Endothelial cell of umbilical vein (primary cell): ENCODE results near the gene RTKN. TPM values are rescaled to one million over a fixed set of nuclear protein-coding genes. Genes with fewer than 3 reads are reported as not detected.

Experiments used
- BruUV-seq: library from RNA; stranded (reverse); fragments of 400-500 nt; replicated peaks from 2 replicates; lab custom pipeline; 2021; lab: Mats Ljungman, UMichigan
- CTCF ChIA-PET: fragments of 300-600, 350-600 bp; sonication (Branson Sonifier 250); formaldehyde crosslinking; loops from one replicate; lab custom pipeline; 2021; ENCODE audit warnings: antibody characterized with exemption, inconsistent platforms; lab: Charles Lee
- POLR2A ChIA-PET: fragments of 300-600, 350-600 bp; sonication (Branson Sonifier 250); formaldehyde crosslinking; loops from one replicate; lab custom pipeline; 2021; ENCODE audit warnings: antibody characterized with exemption, inconsistent platforms; lab: Charles Lee
- DNase-seq: peaks from one replicate; pipeline ENCODE4 v3.0.0-alpha.2; 2011; ENCODE audit warnings: low read depth, low spot score
- FAIRE-seq: peaks from 2 replicates; lab custom pipeline; 2011; peaks lifted over from hg19 to GRCh38; lab: Jason Lieb, UNC
- H2AFZ ChIP-seq: 2 replicates; pipeline ENCODE4 v1.6.0; 2012; ENCODE audit warnings: low read depth, low read length, control low read depth, inconsistent platforms
- H3K27ac ChIP-seq: 2 replicates; pipeline ENCODE4 v1.5.1; 2011; ENCODE audit warnings: low read depth, mild to moderate bottlenecking, control low read depth, low read length, moderate library complexity; ENCODE audit not compliant: insufficient read depth
- H3K27me3 ChIP-seq, 2 experiments: 2 replicates each; pipeline versions ENCODE4 v1.6.0 to v1.6.1; 2011; ENCODE audit warnings: low read length in 2 of 2, mixed read lengths in 1 of 2; ENCODE audit not compliant: control insufficient read depth in 2 of 2, insufficient read depth in 2 of 2
- H3K36me3 ChIP-seq, 2 experiments: 2 replicates in 1 of 2; 3 replicates in 1 of 2; pipeline ENCODE4 v1.5.1; 2011; ENCODE audit warnings: low read length in 2 of 2, mild to moderate bottlenecking in 1 of 2, moderate library complexity in 1 of 2; ENCODE audit not compliant: control insufficient read depth in 2 of 2, insufficient read depth in 2 of 2; ENCODE audit errors: extremely low read depth in 1 of 2
- H3K4me1 ChIP-seq: 3 replicates; pipeline ENCODE4 v1.5.1; 2011; ENCODE audit warnings: mild to moderate bottlenecking, low read length; ENCODE audit not compliant: control insufficient read depth, insufficient read depth; ENCODE audit errors: extremely low read depth
- H3K4me2 ChIP-seq: 2 replicates; pipeline ENCODE4 v1.6.1; 2011; ENCODE audit warnings: low read length, control low read depth, mixed read lengths; ENCODE audit not compliant: insufficient read depth
- H3K4me3 ChIP-seq, 3 experiments: fragments of 200-600 bp in 1 of 3; sonication (generic), shearing (Covaris generic) in 1 of 3; replicated peaks in 1 of 3; 2 replicates each; pipeline ENCODE4 v1.5.1; 2011 to 2016; ENCODE audit warnings: control low read depth in 3 of 3, low read length in 3 of 3, mild to moderate bottlenecking in 2 of 3, inconsistent platforms in 1 of 3, low read depth in 1 of 3, moderate library complexity in 1 of 3; ENCODE audit not compliant: insufficient read depth in 1 of 3
- H3K79me2 ChIP-seq: 2 replicates; pipeline ENCODE4 v1.6.0; 2012; ENCODE audit warnings: low read length, inconsistent platforms; ENCODE audit not compliant: control insufficient read depth, insufficient read depth
- H3K9ac ChIP-seq: replicated peaks from 2 replicates; pipeline ENCODE3; 2011; ENCODE audit warnings: low read length, control low read depth; ENCODE audit not compliant: insufficient read depth; ENCODE audit errors: extremely low read depth
- H3K9me1 ChIP-seq: replicated peaks from 3 replicates; pipeline ENCODE4 v1.6.0; 2011; ENCODE audit warnings: mild to moderate bottlenecking, low read length; ENCODE audit not compliant: control insufficient read depth, insufficient read depth; ENCODE audit errors: extremely low read depth
- H3K9me3 ChIP-seq: replicated peaks from 2 replicates; pipeline ENCODE4 v1.5.1; 2012; ENCODE audit warnings: low read length, inconsistent platforms; ENCODE audit not compliant: control insufficient read depth, insufficient read depth
- H4K20me1 ChIP-seq: replicated peaks from 2 replicates; pipeline ENCODE3; 2011; ENCODE audit warnings: mild to moderate bottlenecking, low read length; ENCODE audit not compliant: control insufficient read depth, insufficient read depth; ENCODE audit errors: extremely low read depth
- JUN ChIP-seq: IDR thresholded peaks from 2 replicates; pipeline ENCODE4 v1.6.1; 2011; ENCODE audit warnings: borderline replicate concordance, low read depth; ENCODE audit not compliant: insufficient read length, insufficient read depth
- MYC ChIP-seq: IDR thresholded peaks from one replicate; pipeline ENCODE4 v1.6.1; 2011; ENCODE audit warnings: mild to moderate bottlenecking, low read depth, low read length
- POLR2A ChIP-seq: IDR thresholded peaks from 2 replicates; pipeline ENCODE4 v1.6.1; 2012; ENCODE audit warnings: low read depth, mild to moderate bottlenecking, control low read depth, low read length
- dilution Hi-C: fragments of 300-500 bp; cut with MboI; formaldehyde crosslinking; loops from one replicate; pipeline ENCODE4 v1.15.0; 2019; ENCODE audit warnings: low sequenced_read_pairs; ENCODE audit not compliant: extremely low pct_ligation_motif_present
- intact Hi-C: fragments of 100-400 bp; cut with micrococcal nuclease; formaldehyde crosslinking; loops from one replicate; pipeline ENCODE4 v1.10.0; 2022
- polyA plus RNA-seq, 4 experiments: library from polyadenylated mRNA; depleted of rRNA in 3 of 4; stranded (reverse) in 3 of 4; unstranded in 1 of 4; fragments of >200 nt; gene quantifications; 2 replicates each; pipeline versions ENCODE4 v1.2.1 to v1.2.3, GENCODE V29; 2011 to 2012; ENCODE audit warnings: missing spikeins in 1 of 4
- total RNA-seq: library from RNA; stranded (reverse); gene quantifications from 2 replicates; pipeline ENCODE4 v1.2.3, GENCODE V29; 2021
- TF ChIP-seq, protein P1 (sequence below), 2 donors: IDR thresholded peaks; 1 replicate in 1 of 2; 2 replicates in 1 of 2; pipeline ENCODE4 v1.5.1; 2011; ENCODE audit warnings: low read length in 2 of 2, mild to moderate bottlenecking in 2 of 2, moderate library complexity in 2 of 2, control low read depth in 1 of 2, inconsistent platforms in 1 of 2, low read depth in 1 of 2; ENCODE audit not compliant: insufficient read depth in 1 of 2; ENCODE audit errors: extremely low read depth in 1 of 2

Gene RTKN
- total and polyA plus RNA-seq, 2 donors (not counting 3 experiments of a cell fraction or from before 2014, with no cell fraction given), result 20.0 to 20.7 TPM

DNA sequence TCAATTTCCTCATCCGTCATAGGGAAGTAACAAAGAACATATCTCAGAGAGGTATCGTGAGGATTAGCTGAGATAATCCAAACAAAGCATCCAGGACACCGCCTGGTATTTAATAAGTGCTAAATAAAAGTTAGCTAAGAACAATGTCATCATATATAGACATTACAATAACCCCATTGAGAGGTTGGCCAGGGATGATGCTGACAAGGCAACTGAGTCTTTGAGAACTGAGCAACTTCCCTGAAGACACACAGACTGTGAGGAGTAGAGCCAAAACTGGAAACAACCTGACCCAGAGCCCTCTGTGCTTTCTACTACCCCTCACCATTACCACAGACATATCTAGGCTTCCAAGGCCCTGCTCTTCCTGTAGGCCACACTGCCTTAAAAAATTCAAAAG is 60.0 kb downstream of the RTKN start:
- TF ChIP-seq, protein P1, sequence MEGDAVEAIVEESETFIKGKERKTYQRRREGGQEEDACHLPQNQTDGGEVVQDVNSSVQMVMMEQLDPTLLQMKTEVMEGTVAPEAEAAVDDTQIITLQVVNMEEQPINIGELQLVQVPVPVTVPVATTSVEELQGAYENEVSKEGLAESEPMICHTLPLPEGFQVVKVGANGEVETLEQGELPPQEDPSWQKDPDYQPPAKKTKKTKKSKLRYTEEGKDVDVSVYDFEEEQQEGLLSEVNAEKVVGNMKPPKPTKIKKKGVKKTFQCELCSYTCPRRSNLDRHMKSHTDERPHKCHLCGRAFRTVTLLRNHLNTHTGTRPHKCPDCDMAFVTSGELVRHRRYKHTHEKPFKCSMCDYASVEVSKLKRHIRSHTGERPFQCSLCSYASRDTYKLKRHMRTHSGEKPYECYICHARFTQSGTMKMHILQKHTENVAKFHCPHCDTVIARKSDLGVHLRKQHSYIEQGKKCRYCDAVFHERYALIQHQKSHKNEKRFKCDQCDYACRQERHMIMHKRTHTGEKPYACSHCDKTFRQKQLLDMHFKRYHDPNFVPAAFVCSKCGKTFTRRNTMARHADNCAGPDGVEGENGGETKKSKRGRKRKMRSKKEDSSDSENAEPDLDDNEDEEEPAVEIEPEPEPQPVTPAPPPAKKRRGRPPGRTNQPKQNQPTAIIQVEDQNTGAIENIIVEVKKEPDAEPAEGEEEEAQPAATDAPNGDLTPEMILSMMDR (IDR thresholded peaks at IDR 0.05; ENCODE audit: extremely low read depth in 1 of 2, insufficient read depth in 1 of 2, low read depth in 1 of 2, low read length in 2 of 2), result no peak
- TF ChIP-seq MYC (no peak), JUN (no peak), POLR2A (no peak)
- POLR2A ChIA-PET, result no interaction called here
- H3K27ac ChIP-seq, result no peak overlapping the region
- no peak for DNase-seq
- peaks cover 0 to 12% of the 10 kb centered on the region in 2 experiments for H3K36me3 ChIP-seq
- no peak overlapping the region for H3K4me2 ChIP-seq
- no peaks in the 10 kb centered on the region for H3K27me3 ChIP-seq
- H3K4me1 ChIP-seq, result peaks cover 5% of the 10 kb centered on the region
- no peaks in the 10 kb centered on the region for H3K9me3 ChIP-seq
- no peak overlapping the region for H2AFZ ChIP-seq
- BruUV-seq, result no TSS peak
- H4K20me1 ChIP-seq, result no peaks in the 10 kb centered on the region
- no peak overlapping the region for H3K9ac ChIP-seq
- no peaks in the 10 kb centered on the region for H3K9me1 ChIP-seq
- H3K4me3 ChIP-seq, result no peak overlapping the region
- CTCF ChIA-PET, result interaction anchor here (0.8 to 1.6 kb wide), 2 partner anchors 10 to 47 kb away, joined by 4 to 7 read pairs; no protein-coding TSS in a partner anchor
- no peak for FAIRE-seq
- intact Hi-C loops (no loop called here), dilution Hi-C loops (no loop called here)
- peaks cover 47% of the 10 kb centered on the region for H3K79me2 ChIP-seq
